Activated effector memory CD4-positive, alpha-beta T cell treated with Interleukin-2 at 50 U/mL for 16 hours (primary cell): ENCODE results near the gene RBM7.

ENCODE experiments used
- DNase-seq: peaks from one replicate; pipeline ENCODE4 v3.0.0-alpha.2; 2020

Gene RBM7

GRCh38 chr11:114449845-114450244 lies 49.4 kb downstream of the RBM7 start:
- DNase-seq = no peak

- no peak for DNase-seq
Measured at GRCh38 chr11:114452399-114452798, 51.9 kb downstream of the RBM7 start.
